H9 (cell line): ENCODE measurements around the gene UBXN7. TPM values are rescaled to one million over a fixed set of nuclear protein-coding genes. Genes with fewer than 3 reads are reported as not detected.

Experiments used
- DNase-seq: peaks from one replicate; pipeline ENCODE4 v3.0.0-alpha.2; 2017
- H2AFZ ChIP-seq: one replicate; pipeline ENCODE4 v1.6.1; 2013; ENCODE audit warnings: mild to moderate bottlenecking, low read length, control low read depth, moderate library complexity
- H2AK5ac ChIP-seq: 2 replicates; pipeline ENCODE4 v1.6.1; 2013; ENCODE audit warnings: low read length, control low read depth, mixed read lengths; ENCODE audit not compliant: insufficient read length
- H2BK120ac ChIP-seq: one replicate; pipeline ENCODE4 v1.6.1; 2013; ENCODE audit warnings: low read depth, mild to moderate bottlenecking, low read length, control low read depth, inconsistent platforms; ENCODE audit not compliant: poor library complexity, severe bottlenecking
- H2BK12ac ChIP-seq: 2 replicates; pipeline ENCODE4 v1.6.1; 2013; ENCODE audit warnings: low read length, control low read depth, mixed read lengths, low read depth; ENCODE audit not compliant: insufficient read length
- H2BK15ac ChIP-seq: 2 replicates; pipeline ENCODE4 v1.6.1; 2013; ENCODE audit warnings: low read depth, low read length, control low read depth
- H2BK20ac ChIP-seq: one replicate; pipeline ENCODE4 v1.6.1; 2013; ENCODE audit warnings: low read depth, mild to moderate bottlenecking, low read length, control low read depth, inconsistent platforms; ENCODE audit not compliant: poor library complexity, severe bottlenecking
- H2BK5ac ChIP-seq: 2 replicates; pipeline ENCODE4 v1.6.1; 2013; ENCODE audit warnings: low read length, control low read depth, mixed read lengths; ENCODE audit not compliant: insufficient read length
- H3K14ac ChIP-seq: 2 replicates; pipeline ENCODE4 v1.6.1; 2013; ENCODE audit warnings: low read length, control low read depth; ENCODE audit not compliant: insufficient read depth
- H3K18ac ChIP-seq: 2 replicates; pipeline ENCODE4 v1.6.1; 2013; ENCODE audit warnings: low read depth, mild to moderate bottlenecking, mixed read lengths, low read length, control low read depth; ENCODE audit not compliant: insufficient read length
- H3K23ac ChIP-seq: 2 replicates; pipeline ENCODE4 v1.6.1; 2013; ENCODE audit warnings: low read length, control low read depth, mixed read lengths, low read depth; ENCODE audit not compliant: insufficient read length
- H3K23me2 ChIP-seq: 2 replicates; pipeline ENCODE4 v1.6.1; 2013; ENCODE audit warnings: low read depth, mild to moderate bottlenecking, mixed read lengths, low read length, control low read depth; ENCODE audit not compliant: insufficient read length, poor library complexity, severe bottlenecking
- H3K27ac ChIP-seq: 2 replicates; pipeline ENCODE4 v1.5.1; 2013; ENCODE audit warnings: low read length, control low read depth, mixed read lengths, low read depth; ENCODE audit not compliant: insufficient read length
- H3K27me3 ChIP-seq: 2 replicates; pipeline ENCODE4 v1.6.1; 2013; ENCODE audit warnings: low read length, control low read depth, inconsistent platforms; ENCODE audit not compliant: insufficient read depth
- H3K4ac ChIP-seq: 2 replicates; pipeline ENCODE4 v1.6.1; 2013; ENCODE audit warnings: low read depth, mild to moderate bottlenecking, control low read depth, inconsistent platforms, low read length, moderate library complexity
- H3K4me1 ChIP-seq: 2 replicates; pipeline ENCODE4 v1.6.1; 2013; ENCODE audit warnings: low read length, control low read depth, inconsistent platforms; ENCODE audit not compliant: insufficient read depth
- H3K4me2 ChIP-seq: 2 replicates; pipeline ENCODE4 v1.6.1; 2013; ENCODE audit warnings: low read length, control low read depth, mixed read lengths; ENCODE audit not compliant: insufficient read length, insufficient read depth
- H3K56ac ChIP-seq: 2 replicates; pipeline ENCODE4 v1.6.1; 2013; ENCODE audit warnings: low read depth, mild to moderate bottlenecking, mixed read lengths, low read length, control low read depth; ENCODE audit not compliant: insufficient read length
- H3K79me1 ChIP-seq: 2 replicates; pipeline ENCODE4 v1.6.1; 2013; ENCODE audit warnings: low read depth, mild to moderate bottlenecking, moderate library complexity, low read length, control low read depth, inconsistent platforms; ENCODE audit not compliant: insufficient read depth, poor library complexity, severe bottlenecking
- H3K79me2 ChIP-seq: 2 replicates; pipeline ENCODE4 v1.6.1; 2013; ENCODE audit warnings: low read length, control low read depth, inconsistent platforms; ENCODE audit not compliant: insufficient read depth
- H3K9ac ChIP-seq: 2 replicates; pipeline ENCODE4 v1.6.1; 2013; ENCODE audit warnings: low read length, control low read depth, mixed read lengths; ENCODE audit not compliant: insufficient read length; ENCODE audit errors: extremely low read depth
- H3K9me3 ChIP-seq: one replicate; pipeline ENCODE4 v1.6.1; 2013; ENCODE audit warnings: low read depth, low read length, inconsistent platforms; ENCODE audit not compliant: control insufficient read depth
- H3T11ph ChIP-seq: one replicate; pipeline ENCODE4 v1.6.1; 2013; ENCODE audit warnings: mild to moderate bottlenecking, low read length, control low read depth, inconsistent platforms
- H4K20me1 ChIP-seq: one replicate; pipeline ENCODE4 v1.6.1; 2013; ENCODE audit not compliant: control insufficient read depth, insufficient read length, insufficient read depth
- H4K5ac ChIP-seq: 2 replicates; pipeline ENCODE4 v1.6.1; 2013; ENCODE audit warnings: low read depth, mild to moderate bottlenecking, mixed read lengths, low read length, control low read depth; ENCODE audit not compliant: insufficient read length
- H4K8ac ChIP-seq: replicated peaks from 2 replicates; pipeline ENCODE4 v1.6.1; 2013; ENCODE audit warnings: low read length, control low read depth, mixed read lengths, low read depth; ENCODE audit not compliant: insufficient read length
- H4K91ac ChIP-seq: 2 replicates; pipeline ENCODE4 v1.6.1; 2013; ENCODE audit warnings: low read depth, mild to moderate bottlenecking, moderate library complexity, mixed read lengths, low read length, control low read depth; ENCODE audit not compliant: insufficient read length
- H3K27ac Mint-ChIP-seq, 3 experiments: 2 replicates in 2 of 3; 3 replicates in 1 of 3; pipeline ENCODE4 v1.8.0; 2020 to 2021; ENCODE audit warnings: mixed read lengths in 3 of 3, mild to moderate bottlenecking in 1 of 3, moderate library complexity in 1 of 3
- H3K27me3 Mint-ChIP-seq: 2 replicates; pipeline ENCODE4 v1.8.0; 2021; ENCODE audit warnings: low read depth, mild to moderate bottlenecking, moderate library complexity, mixed read lengths
- H3K36me3 Mint-ChIP-seq, 3 experiments: 2 replicates in 2 of 3; 3 replicates in 1 of 3; pipeline ENCODE4 v1.8.0; 2020 to 2021; ENCODE audit warnings: low read depth in 3 of 3, mixed read lengths in 3 of 3; ENCODE audit not compliant: insufficient read depth in 1 of 3
- H3K4me1 Mint-ChIP-seq, 2 experiments: 2 replicates each; pipeline ENCODE4 v1.8.0; 2020; ENCODE audit warnings: mixed read lengths in 2 of 2
- H3K4me3 Mint-ChIP-seq, 2 experiments: 2 replicates in 1 of 2; 3 replicates in 1 of 2; pipeline ENCODE4 v1.8.0; 2020 to 2021; ENCODE audit warnings: mild to moderate bottlenecking in 2 of 2, mixed read lengths in 2 of 2, moderate library complexity in 1 of 2
- H3K9me3 Mint-ChIP-seq, 2 experiments: 2 replicates in 1 of 2; 3 replicates in 1 of 2; pipeline ENCODE4 v1.8.0; 2020; ENCODE audit warnings: mild to moderate bottlenecking in 2 of 2, mixed read lengths in 2 of 2, moderate library complexity in 1 of 2
- WGBS: extraction: QIAGEN DNeasy Blood & Tissue Kit; methylation state at CpG from one replicate; pipeline ENCODE4 v1.1.7; 2013; ENCODE audit warnings: missing lambda C conversion rate, low lambda C conversion rate, mixed read lengths; ENCODE audit not compliant: insufficient read length; ENCODE audit errors: extremely low coverage; 5-methylcytosine and 5-hydroxymethylcytosine counted together
- total RNA-seq: library from RNA; stranded (reverse); gene quantifications from 2 replicates; pipeline ENCODE4 v1.2.1, GENCODE V29; 2021
- TF ChIP-seq, protein P1 (sequence below): fragments of 200-600 bp; sonication (generic); conservative IDR thresholded peaks from 3 replicates; pipeline ENCODE4 v1.8.0; 2021; ENCODE audit warnings: antibody characterized with exemption, mild to moderate bottlenecking

Gene UBXN7
- total RNA-seq, 1 experiment from 2014 or later = 110 TPM

DNA sequence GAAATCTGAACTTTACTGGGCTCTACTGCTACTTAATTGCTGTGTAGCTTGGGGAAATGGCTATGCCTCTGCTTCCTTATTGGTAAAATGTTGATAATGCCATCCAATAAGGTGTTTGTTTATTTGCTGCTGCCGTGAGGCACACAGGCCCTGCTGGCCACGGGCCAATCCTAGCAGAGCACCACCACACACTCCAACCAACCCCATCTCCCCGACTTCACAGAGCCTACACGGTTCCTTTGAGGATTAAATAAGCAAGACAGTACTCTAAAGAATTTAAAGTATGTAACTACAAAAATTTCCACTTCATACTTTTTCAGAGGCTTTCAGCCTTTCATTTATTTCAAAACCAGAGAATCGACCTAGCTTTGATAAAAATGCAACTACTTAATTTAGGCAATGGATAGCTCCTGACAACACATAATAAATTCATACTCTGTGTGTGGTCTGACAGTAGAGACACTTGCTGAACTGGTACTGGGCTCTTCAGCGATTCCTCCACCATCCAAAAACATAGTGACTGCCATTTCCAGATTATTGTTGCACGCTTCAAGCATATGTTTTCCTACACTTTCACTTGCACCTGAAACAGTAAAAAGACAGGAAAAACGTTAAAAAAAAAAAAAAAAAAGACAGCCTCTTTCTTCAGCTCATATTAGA lies 25.3 kb downstream of the UBXN7 start:
- Histone ChIP-seq H3K27ac (no peak overlapping the region), H3K79me2 (peaks cover 6% of the 10 kb centered on the region; the same call in 1 of the 2 replicates), H4K8ac (no peak overlapping the region), H3T11ph (no peak overlapping the region), H4K5ac (no peak overlapping the region), H2AFZ (no peak overlapping the region), H3K18ac (no peak overlapping the region), H2BK12ac (no peak overlapping the region), H4K91ac (no peak overlapping the region), H2BK20ac (no peak overlapping the region), H2BK120ac (no peak overlapping the region), H3K23ac (no peak overlapping the region), H3K9me3 (no peaks in the 10 kb centered on the region), H3K4ac (no peak overlapping the region), H4K20me1 (no peaks in the 10 kb centered on the region), H3K79me1 (peaks cover 5% of the 10 kb centered on the region), H3K4me2 (no peak overlapping the region), H3K23me2 (no peaks in the 10 kb centered on the region), H3K14ac (no peak overlapping the region), H2BK5ac (no peak overlapping the region), H3K4me1 (no peaks in the 10 kb centered on the region), H3K56ac (no peak overlapping the region), H3K27me3 (no peaks in the 10 kb centered on the region), H3K9ac (no peak overlapping the region), H2AK5ac (no peak overlapping the region), H2BK15ac (no peak overlapping the region)
- Mint-ChIP-seq H3K27ac (peak overlapping the region; percentile 30 to 67 (median 35); a peak in 3 of 7 replicates), H3K27me3 (no peaks in the 10 kb centered on the region), H3K9me3 (peaks cover 17 to 18% of the 10 kb centered on the region in 2 experiments), H3K4me1 (no peaks in the 10 kb centered on the region), H3K4me3 (no peak overlapping the region), H3K36me3 (peaks cover 39 to 56% (median 55%) of the 10 kb centered on the region in 3 experiments)
- TF ChIP-seq, protein P1, sequence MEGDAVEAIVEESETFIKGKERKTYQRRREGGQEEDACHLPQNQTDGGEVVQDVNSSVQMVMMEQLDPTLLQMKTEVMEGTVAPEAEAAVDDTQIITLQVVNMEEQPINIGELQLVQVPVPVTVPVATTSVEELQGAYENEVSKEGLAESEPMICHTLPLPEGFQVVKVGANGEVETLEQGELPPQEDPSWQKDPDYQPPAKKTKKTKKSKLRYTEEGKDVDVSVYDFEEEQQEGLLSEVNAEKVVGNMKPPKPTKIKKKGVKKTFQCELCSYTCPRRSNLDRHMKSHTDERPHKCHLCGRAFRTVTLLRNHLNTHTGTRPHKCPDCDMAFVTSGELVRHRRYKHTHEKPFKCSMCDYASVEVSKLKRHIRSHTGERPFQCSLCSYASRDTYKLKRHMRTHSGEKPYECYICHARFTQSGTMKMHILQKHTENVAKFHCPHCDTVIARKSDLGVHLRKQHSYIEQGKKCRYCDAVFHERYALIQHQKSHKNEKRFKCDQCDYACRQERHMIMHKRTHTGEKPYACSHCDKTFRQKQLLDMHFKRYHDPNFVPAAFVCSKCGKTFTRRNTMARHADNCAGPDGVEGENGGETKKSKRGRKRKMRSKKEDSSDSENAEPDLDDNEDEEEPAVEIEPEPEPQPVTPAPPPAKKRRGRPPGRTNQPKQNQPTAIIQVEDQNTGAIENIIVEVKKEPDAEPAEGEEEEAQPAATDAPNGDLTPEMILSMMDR = no peak
- no peak for DNase-seq
- no CpG with 5 or more reads among the region's 8 CpGs for WGBS
